CD4-positive, alpha-beta T cell treated with Interferon alpha-2 for 1 hour (primary cell): ENCODE results near the gene PHKG1.
"Not testable (repeated sequence)": the region's sequence is repeated elsewhere in the genome, so short reads cannot be mapped to it uniquely, and the experiment has no call there.

Experiments
- DNase-seq, 2 donors: peaks; one replicate each; pipeline ENCODE4 v3.0.0-alpha.2; 2020 to 2022

Gene PHKG1

GRCh38 chr7:56081626-56082340 is 11.0 kb downstream of the PHKG1 start:
- no peak for DNase-seq

DNA sequence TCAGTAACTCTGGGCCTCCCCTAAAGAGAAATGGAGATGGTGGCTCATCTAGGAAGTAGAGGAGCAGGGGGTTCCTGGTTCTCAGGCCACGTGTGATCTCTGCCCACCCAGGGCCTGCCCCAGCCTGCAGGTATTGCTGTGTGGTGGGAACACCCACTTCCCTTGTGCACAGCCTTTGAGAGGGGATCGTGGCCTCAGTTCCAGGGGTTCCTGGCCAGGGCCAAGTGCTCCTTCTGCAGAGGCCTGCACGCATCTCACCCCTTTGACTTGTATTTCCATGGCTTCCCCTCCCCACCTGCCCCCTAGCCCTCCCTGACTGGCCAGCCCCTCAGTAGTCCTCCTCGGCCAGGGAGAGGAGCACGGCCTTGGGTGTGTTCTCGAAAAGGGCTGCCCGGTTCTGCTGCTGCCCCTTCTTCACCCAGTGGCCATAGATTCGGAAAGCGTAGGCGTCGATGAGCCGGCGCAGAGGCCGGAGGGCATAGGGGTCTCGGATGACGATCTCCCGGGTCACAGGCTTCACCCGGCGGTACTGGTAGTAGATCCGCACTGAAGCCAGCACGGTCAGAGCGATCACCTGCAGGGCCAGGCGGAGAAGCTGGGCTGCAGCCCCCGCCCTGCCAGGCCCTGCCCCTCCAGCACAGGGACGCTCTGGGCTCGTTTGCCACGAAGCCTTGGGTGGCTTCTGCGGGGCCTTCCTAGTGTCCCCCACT is 11.9 kb downstream of the PHKG1 start:
- DNase-seq = not testable (repeated sequence)

DNA sequence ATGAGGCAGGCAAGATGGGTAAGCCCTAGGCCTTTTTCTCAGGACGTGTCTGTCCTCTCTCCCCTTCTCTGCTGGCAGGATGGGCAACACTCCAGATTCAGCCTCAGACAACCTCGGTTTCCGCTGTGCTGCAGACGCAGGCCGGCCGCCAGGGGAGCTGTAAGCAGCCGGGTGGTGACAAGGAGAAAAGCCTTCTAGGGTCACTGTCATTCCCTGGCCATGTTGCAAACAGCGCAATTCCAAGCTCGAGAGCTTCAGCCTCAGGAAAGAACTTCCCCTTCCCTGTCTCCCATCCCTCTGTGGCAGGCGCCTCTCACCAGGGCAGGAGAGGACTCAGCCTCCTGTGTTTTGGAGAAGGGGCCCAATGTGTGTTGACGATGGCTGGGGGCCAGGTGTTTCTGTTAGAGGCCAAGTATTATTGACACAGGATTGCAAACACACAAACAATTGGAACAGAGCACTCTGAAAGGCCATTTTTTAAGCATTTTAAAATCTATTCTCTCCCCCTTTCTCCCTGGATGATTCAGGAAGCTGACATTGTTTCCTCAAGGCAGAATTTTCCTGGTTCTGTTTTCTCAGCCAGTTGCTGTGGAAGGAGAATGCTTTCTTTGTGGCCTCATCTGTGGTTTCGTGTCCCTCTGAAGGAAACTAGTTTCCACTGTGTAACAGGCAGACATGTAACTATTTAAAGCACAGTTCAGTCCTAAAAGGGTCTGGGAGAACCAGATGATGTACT is 13.1 kb downstream of the PHKG1 start:
- DNase-seq = no peak

DNA sequence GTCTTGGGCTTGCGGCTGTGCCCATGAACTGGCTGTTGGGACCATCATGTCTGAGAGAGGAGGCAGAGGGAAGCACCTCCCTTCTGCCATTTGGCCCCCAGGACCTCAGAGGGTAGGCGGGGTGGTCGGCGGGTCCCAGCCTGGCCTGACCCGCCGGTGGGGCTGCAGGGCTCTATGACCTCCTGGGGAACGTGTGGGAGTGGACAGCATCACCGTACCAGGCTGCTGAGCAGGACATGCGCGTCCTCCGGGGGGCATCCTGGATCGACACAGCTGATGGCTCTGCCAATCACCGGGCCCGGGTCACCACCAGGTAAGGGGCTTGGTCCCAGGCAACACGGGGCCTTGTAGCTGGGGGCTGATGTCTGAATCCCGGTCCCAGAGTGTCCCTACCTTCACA is 14.6 kb downstream of the PHKG1 start:
- DNase-seq = no peak

- DNase-seq = no peak
These were observed 15.1 kb downstream of the PHKG1 start for GRCh38 chr7:56077681-56078080.

DNA sequence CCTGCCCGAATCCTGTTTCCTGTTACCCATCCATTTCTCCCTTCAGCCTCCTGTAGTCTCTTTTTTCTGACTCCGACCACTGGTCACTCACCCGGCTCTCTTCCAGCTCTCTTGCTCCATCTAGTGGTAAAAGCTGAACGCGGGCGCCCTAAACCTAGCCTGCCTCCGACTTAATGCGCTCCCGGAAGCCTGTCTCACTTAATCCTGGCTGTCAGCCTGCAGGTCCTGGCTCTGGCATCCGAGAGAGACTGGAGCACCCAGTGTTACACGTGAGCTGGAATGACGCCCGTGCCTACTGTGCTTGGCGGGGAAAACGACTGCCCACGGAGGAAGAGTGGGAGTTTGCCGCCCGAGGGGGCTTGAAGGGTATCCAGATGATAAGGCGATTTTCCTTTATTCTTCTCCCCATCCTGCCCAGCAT is 18.4 kb downstream of the PHKG1 start:
- DNase-seq = peak; percentile 66 to 78

DNA sequence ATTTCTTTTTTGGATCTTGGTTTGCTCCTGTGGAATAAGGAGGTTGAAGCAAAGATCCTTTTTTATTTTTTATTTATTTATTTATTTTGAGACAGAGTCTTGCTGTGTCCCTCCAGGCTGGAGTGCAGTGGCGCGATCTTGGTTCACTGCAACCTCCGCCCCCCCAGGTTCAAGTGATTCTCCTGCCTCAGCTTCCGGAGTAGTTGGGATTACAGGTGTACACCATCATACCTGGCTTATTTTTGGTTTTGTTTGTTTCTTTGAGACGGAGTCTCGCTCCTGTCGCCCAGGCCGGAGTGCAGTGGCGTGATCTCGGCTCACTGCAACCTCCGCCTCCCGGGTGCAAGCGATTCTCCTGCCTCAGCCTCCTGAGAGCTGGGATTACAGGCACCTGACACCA is 26.4 kb downstream of the PHKG1 start:
- not testable (repeated sequence) for DNase-seq

- DNase-seq = peak; percentile 88 to 90
These were observed 28.7 kb downstream of the PHKG1 start, which contains the start of gene SUMF2 for GRCh38 chr7:56063882-56064625. SUMF2 (plus strand) TSS chr7:56064286; CDS start chr7:56064312, 26 bp downstream.

DNA sequence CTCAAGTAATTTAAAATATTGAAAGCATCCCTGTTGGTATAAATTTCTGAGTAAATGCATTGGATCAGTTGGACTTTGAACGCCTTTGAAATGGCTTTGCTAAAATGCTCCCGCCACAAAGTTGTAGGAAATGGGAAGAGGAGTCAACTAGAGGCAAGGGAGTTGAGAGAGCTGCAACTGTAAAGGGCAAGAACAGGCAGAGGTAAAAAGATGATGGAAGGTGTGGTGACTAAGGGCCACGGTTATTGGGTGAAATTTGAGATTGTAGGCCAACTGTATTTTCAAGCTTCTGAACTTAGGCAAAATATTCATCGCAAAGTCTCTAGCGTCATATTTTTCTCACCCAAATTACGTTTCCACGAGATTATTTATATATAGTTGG is 29.3 kb downstream of the PHKG1 start:
- no peak for DNase-seq

DNA sequence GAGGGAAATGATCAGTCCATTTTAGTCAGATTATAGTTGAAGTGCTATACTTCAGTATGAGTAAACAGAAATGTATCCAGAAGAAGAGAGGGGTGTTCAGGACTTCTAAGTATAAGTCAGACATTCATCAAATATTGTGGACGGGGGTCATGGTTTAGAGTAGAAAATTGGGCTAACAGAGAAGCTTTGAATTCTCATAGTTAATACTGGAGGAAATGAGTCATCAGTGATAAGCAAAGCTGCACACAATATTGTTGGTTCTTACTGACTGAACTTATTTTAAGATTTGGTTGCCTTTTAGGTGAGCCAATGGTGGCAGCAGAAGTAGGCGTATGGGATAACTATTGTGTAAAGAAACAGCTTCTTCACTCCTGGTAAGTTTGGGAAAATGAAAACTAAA is 30.4 kb downstream of the PHKG1 start:
- no peak for DNase-seq

GRCh38 chr7:56053993-56054392 is 38.8 kb downstream of the PHKG1 start:
- DNase-seq = no peak

- no peak for DNase-seq
These were observed 39.4 kb downstream of the PHKG1 start for GRCh38 chr7:56053379-56053778.

GRCh38 chr7:56051339-56052191 is 41.2 kb downstream of the PHKG1 start, which contains the start of the genes CCT6A and PSPH:
CCT6A (plus strand) TSS chr7:56051765; CDS start chr7:56051849, 84 bp downstream.
PSPH (minus strand) TSS chr7:56051444; CDS start chr7:56021212, 30,232 bp downstream.
- peak; percentile 83 to 89 for DNase-seq

DNA sequence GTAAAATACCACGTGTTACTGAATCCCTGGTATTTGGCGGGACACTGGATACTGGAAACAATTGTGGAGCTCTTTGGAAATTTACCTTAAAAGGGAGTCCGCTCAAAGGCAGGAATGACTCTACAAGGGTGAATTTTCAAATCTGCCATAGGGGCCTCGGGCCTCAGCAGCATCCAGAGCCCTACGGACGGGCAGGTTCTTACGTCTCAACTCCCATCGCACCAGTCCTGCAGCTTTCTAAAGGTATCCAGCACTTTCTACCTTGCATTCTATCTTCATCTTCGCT is 41.8 kb downstream of the PHKG1 start:
- no peak for DNase-seq

GRCh38 chr7:56048763-56049162 is 44.0 kb downstream of the PHKG1 start:
- not testable (repeated sequence) for DNase-seq

DNA sequence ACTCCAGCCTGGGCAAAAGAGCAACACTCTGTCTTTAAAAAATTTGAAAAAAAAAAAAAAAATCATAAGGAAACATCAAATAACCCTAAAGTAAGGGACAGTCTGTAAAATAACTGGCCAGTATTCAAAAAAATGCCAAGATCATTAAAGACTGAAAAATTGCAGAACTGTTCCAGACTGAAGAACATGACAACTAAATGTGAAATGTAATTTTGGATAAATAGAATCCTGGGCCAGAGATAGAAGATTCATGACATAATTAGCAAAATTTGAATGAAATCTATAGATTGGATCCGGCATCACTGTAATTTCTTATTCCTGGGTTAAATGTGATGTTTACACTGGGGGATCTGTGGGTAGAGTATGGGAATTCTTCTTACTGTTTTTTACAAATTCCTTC is 44.5 kb downstream of the PHKG1 start:
- DNase-seq = no peak

- not testable (repeated sequence) for DNase-seq
These were observed 45.2 kb downstream of the PHKG1 start for GRCh38 chr7:56047446-56048116.

- no peak for DNase-seq
These were observed 45.9 kb downstream of the PHKG1 start for GRCh38 chr7:56046721-56047445.

DNA sequence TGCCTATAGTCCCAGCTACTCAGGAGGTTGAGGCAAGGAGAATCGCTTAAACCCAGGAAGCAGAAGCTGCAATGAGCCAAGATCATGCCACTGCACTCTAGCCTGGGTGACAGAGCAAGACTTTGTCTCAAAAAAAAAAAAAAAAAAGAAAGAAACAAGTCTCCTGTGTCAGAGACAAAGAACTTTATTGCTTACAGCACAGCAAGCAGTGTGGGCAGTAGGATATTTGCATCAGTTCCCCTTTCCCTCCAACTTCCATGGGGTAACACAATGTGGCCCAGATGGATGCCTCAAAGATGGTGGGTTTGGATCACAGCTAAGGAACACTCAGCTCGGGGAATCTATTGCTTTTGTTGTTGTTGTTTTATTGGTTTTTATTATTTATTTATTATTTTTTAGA is 47.0 kb downstream of the PHKG1 start:
- DNase-seq = not testable (repeated sequence)

DNA sequence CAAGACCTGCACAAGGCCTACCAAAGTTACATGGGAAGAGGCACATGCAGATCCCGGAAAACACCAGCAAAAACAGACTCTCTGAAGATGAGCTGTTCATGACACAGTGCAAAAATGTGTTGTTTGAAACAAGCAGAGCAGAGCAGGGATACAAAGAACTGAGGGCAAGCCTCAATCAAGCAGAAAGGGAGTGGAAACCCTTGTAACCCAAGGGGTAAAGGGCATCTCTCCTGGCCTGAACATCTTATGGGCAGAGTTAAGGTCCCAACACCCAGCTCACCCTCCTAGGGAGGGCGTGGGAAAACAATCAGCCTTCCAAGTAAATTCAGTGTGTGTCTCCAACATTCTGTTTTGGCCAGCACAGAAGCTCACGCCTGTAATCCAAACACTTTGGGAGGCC is 52.0 kb downstream of the PHKG1 start:
- DNase-seq = no peak
